Suprapubic skin (tissue), 3 donors: ENCODE data around the gene CATSPERD.

ENCODE experiments used
- CTCF ChIP-seq, 2 donors: fragments of 200-600 bp in 1 of 2; fragments of 450-650 bp in 1 of 2; sonication (generic) in 1 of 2; IDR thresholded peaks; one replicate each; pipeline ENCODE4 v1.5.1; 2016 to 2019; ENCODE audit warnings: antibody characterized with exemption in 2 of 2, mild to moderate bottlenecking in 1 of 2, moderate library complexity in 1 of 2
- EP300 ChIP-seq: sonication (generic); formaldehyde crosslinking; IDR thresholded peaks from one replicate; pipeline ENCODE4 v1.6.1; 2017; ENCODE audit warnings: antibody characterized with exemption

GRCh38 chr19:5801796-5802619, 81.6 kb downstream of the CATSPERD start:
- TF ChIP-seq EP300, result no peak
- TF ChIP-seq CTCF (IDR thresholded peaks at IDR 0.05), result no peak
